Loucy (cell line): ENCODE measurements around the gene IL20RA.

Source experiments
- H2AFZ ChIP-seq: fragments of 200-600 bp; sonication (generic); 2 replicates; pipeline ENCODE4 v1.6.0; 2016; ENCODE audit warnings: antibody characterized with exemption, mild to moderate bottlenecking, low read length, moderate library complexity
- H3F3A ChIP-seq: fragments of 200-600 bp; 2 replicates; pipeline ENCODE4 v1.6.0; 2016; ENCODE audit warnings: antibody characterized with exemption, low read depth, mild to moderate bottlenecking
- H3K27me3 ChIP-seq: fragments of 200-600 bp; sonication (generic); 2 replicates; pipeline ENCODE4 v1.6.1; 2014; ENCODE audit warnings: low read length, mild to moderate bottlenecking; ENCODE audit not compliant: insufficient read depth, poor library complexity, severe bottlenecking
- H3K36me3 ChIP-seq: fragments of 200-600 bp; sonication (generic); 2 replicates; pipeline ENCODE4 v1.6.1; 2016; ENCODE audit warnings: low read length; ENCODE audit not compliant: insufficient read depth
- H3K4me1 ChIP-seq: fragments of 200-600 bp; sonication (generic); 2 replicates; pipeline ENCODE4 v1.5.1; 2014; ENCODE audit warnings: low read length, mild to moderate bottlenecking; ENCODE audit not compliant: insufficient read depth, poor library complexity, severe bottlenecking
- H3K4me2 ChIP-seq: fragments of 200-600 bp; sonication (generic); 2 replicates; pipeline ENCODE4 v1.6.0; 2014; ENCODE audit warnings: antibody characterized with exemption, low read length, low read depth, mild to moderate bottlenecking; ENCODE audit not compliant: poor library complexity, severe bottlenecking
- H3K4me3 ChIP-seq: fragments of 200-600 bp; sonication (generic); 2 replicates; pipeline ENCODE4 v1.5.1; 2014; ENCODE audit warnings: low read length, mild to moderate bottlenecking, mixed read lengths; ENCODE audit not compliant: poor library complexity, severe bottlenecking
- H3K79me2 ChIP-seq: fragments of 200-600 bp; sonication (generic); 2 replicates; pipeline ENCODE4 v1.6.1; 2014; ENCODE audit warnings: low read length; ENCODE audit not compliant: insufficient read depth
- H3K9ac ChIP-seq: fragments of 200-600 bp; sonication (generic); 2 replicates; pipeline ENCODE4 v1.6.0; 2014; ENCODE audit warnings: mild to moderate bottlenecking, low read depth, low read length, moderate library complexity; ENCODE audit not compliant: poor library complexity, severe bottlenecking
- H3K9me2 ChIP-seq: fragments of 200-600 bp; sonication (generic); replicated peaks from 2 replicates; pipeline ENCODE4 v1.6.1; 2016; ENCODE audit warnings: low read depth, low read length, mixed read lengths
- H3K9me3 ChIP-seq: fragments of 200-600 bp; sonication (generic); 2 replicates; pipeline ENCODE4 v1.6.1; 2014; ENCODE audit warnings: mild to moderate bottlenecking, antibody characterized with exemption, low read length, low read depth; ENCODE audit not compliant: insufficient read depth
- H4K20me1 ChIP-seq: fragments of 200-600 bp; sonication (generic); 2 replicates; pipeline ENCODE4 v1.6.0; 2014; ENCODE audit warnings: antibody characterized with exemption, low read length, mild to moderate bottlenecking; ENCODE audit not compliant: insufficient read depth, poor library complexity, severe bottlenecking
- EZH2phosphoT487 ChIP-seq: fragments of 200-600 bp; IDR thresholded peaks from 2 replicates; pipeline ENCODE4 v1.6.1; 2018; ENCODE audit warnings: antibody characterized with exemption, mild to moderate bottlenecking, moderate library complexity, borderline replicate concordance
- TF ChIP-seq, protein P1 (sequence below): fragments of 200-600 bp; sonication (generic); conservative IDR thresholded peaks from 2 replicates; pipeline ENCODE4 v1.5.1; 2014; ENCODE audit warnings: mild to moderate bottlenecking, antibody characterized with exemption, low read length

IL20RA gene

DNA sequence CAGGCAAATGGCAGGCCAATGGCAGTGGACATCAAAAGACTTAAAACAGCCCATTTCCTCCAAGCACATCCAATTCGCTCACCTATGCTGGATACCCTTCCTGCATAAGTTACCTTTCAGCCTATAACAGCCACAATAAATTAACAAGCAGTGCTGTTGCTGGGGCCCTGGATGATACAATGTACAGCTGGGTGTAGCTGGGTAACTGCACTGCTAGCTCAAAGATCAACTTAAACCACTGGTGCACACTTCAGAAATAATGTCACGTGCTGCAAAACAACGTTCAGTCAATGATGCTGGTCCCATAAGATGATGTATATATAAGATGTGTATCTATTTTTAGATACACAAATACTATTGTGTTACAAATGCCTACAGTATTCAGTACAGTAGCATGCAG is 13.6 kb downstream of the IL20RA start:
- TF ChIP-seq EZH2phosphoT487 = no peak
- TF ChIP-seq, protein P1, sequence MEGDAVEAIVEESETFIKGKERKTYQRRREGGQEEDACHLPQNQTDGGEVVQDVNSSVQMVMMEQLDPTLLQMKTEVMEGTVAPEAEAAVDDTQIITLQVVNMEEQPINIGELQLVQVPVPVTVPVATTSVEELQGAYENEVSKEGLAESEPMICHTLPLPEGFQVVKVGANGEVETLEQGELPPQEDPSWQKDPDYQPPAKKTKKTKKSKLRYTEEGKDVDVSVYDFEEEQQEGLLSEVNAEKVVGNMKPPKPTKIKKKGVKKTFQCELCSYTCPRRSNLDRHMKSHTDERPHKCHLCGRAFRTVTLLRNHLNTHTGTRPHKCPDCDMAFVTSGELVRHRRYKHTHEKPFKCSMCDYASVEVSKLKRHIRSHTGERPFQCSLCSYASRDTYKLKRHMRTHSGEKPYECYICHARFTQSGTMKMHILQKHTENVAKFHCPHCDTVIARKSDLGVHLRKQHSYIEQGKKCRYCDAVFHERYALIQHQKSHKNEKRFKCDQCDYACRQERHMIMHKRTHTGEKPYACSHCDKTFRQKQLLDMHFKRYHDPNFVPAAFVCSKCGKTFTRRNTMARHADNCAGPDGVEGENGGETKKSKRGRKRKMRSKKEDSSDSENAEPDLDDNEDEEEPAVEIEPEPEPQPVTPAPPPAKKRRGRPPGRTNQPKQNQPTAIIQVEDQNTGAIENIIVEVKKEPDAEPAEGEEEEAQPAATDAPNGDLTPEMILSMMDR = no peak
- Histone ChIP-seq H3K27me3 (peaks cover 89% of the 10 kb centered on the region), H4K20me1 (no peaks in the 10 kb centered on the region), H3K79me2 (no peaks in the 10 kb centered on the region), H3K9ac (no peak overlapping the region), H3K9me2 (no peaks in the 10 kb centered on the region), H3K4me2 (no peak overlapping the region), H3K4me1 (no peaks in the 10 kb centered on the region), H3K4me3 (no peak overlapping the region), H3K9me3 (no peaks in the 10 kb centered on the region), H2AFZ (no peak overlapping the region), H3K36me3 (no peaks in the 10 kb centered on the region), H3F3A (no peaks in the 10 kb centered on the region)

- H4K20me1 ChIP-seq = no peaks in the 10 kb centered on the region
Observed at GRCh38 chr6:137028912-137029311, 15.9 kb downstream of the IL20RA start.

DNA sequence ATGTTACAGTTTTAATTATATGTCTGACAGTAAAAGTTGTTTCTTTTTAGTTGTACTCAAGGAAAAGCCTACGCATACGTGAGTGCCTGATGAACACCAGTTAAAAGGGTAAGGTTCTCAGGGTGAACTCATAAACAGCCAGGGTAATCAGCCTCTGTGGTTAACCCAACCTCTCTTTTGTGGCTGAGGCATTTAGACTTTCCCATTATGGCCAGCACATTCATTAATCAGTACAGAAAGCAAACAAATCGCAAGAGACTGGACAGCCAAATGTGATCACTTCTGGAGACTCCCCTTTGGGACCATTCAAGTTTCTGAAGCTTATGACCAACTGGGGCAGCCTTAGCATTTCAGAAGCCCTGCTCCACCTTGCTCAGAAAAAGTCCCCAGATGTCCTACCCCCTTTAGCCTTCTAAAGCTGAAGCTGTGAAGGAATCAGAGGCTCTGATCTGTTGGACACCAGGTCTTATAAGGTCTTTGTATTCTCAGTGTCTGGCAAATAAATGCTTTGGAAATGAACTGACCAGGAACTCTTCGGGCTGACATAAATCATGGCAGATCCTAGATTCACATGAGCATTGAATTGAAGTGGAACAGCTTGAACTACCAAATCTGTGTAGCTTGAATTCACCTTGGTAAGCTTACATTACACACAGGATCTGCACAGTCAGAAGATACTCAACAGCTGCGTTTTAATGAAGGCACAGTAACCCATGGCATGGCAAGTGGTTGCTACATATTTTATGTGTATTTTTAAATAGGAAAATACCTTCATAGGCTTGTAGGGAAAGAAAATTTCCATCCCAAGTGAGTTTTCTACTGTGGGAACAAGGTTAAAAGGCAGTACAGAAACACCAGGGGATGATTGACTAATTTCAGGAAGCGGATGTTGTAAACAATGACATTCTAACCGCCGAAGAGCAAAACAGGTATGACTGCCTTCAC is 18.7 kb downstream of the IL20RA start:
- Histone ChIP-seq H3K27me3 (peaks cover 100% of the 10 kb centered on the region), H3K9me3 (no peaks in the 10 kb centered on the region), H3K4me3 (no peak overlapping the region), H3K36me3 (no peaks in the 10 kb centered on the region), H3K9ac (no peak overlapping the region), H2AFZ (no peak overlapping the region), H3K79me2 (no peaks in the 10 kb centered on the region), H3K4me1 (no peaks in the 10 kb centered on the region), H3K4me2 (no peak overlapping the region), H4K20me1 (no peaks in the 10 kb centered on the region), H3F3A (no peaks in the 10 kb centered on the region), H3K9me2 (no peaks in the 10 kb centered on the region)
- TF ChIP-seq EZH2phosphoT487 = no peak
- TF ChIP-seq, protein P1 = no peak

More at GRCh38 chr6:137028912-137029311, 15.9 kb downstream of the IL20RA start:
- Histone ChIP-seq H3F3A (no peaks in the 10 kb centered on the region), H3K4me3 (no peak overlapping the region), H2AFZ (no peak overlapping the region), H3K9me2 (no peaks in the 10 kb centered on the region), H3K79me2 (no peaks in the 10 kb centered on the region), H3K27me3 (peaks cover 96% of the 10 kb centered on the region), H3K9ac (no peak overlapping the region), H3K36me3 (no peaks in the 10 kb centered on the region), H3K9me3 (no peaks in the 10 kb centered on the region), H3K4me1 (no peaks in the 10 kb centered on the region), H3K4me2 (no peak overlapping the region)
- no peak for TF ChIP-seq EZH2phosphoT487
- TF ChIP-seq, protein P1 = no peak
